Measurements from ENCODE around the gene SLC45A3.

Gene SLC45A3

DNA sequence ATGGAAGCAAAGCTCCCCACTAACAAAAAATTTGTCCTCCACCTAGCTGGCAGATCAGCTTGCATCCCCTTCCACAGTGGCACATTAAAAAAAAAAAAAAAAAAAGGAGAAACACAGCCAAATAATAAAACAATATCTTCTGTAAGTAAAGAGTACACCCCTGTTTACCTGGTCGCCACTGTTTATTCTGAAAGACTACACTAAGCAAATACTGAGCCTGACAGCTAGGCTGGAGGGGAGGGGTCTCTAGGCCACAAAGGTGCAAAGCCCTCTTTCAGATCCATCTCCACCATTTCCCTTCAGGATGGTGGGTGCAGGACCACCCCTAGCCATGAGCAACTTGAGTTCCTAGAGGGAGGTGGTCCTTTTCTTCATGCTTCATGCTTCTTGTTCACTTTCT, 22.8 kb upstream of the SLC45A3 start:
- Histone ChIP-seq H3K4me3 (ENCODE audit: low read depth, low read length) (no peak overlapping the region), H3K36me3 (replicated peaks) (no peaks in the 10 kb centered on the region), H3K27ac (no peak overlapping the region), H3K27me3 (replicated peaks) (no peaks in the 10 kb centered on the region)
- in situ Hi-C loops (cut with HindIII; ENCODE audit: low pct_ligation_motif_present, low sequenced_read_pairs), result no loop called here
- DNase-seq, result no peak
- TF ChIP-seq, protein P1, sequence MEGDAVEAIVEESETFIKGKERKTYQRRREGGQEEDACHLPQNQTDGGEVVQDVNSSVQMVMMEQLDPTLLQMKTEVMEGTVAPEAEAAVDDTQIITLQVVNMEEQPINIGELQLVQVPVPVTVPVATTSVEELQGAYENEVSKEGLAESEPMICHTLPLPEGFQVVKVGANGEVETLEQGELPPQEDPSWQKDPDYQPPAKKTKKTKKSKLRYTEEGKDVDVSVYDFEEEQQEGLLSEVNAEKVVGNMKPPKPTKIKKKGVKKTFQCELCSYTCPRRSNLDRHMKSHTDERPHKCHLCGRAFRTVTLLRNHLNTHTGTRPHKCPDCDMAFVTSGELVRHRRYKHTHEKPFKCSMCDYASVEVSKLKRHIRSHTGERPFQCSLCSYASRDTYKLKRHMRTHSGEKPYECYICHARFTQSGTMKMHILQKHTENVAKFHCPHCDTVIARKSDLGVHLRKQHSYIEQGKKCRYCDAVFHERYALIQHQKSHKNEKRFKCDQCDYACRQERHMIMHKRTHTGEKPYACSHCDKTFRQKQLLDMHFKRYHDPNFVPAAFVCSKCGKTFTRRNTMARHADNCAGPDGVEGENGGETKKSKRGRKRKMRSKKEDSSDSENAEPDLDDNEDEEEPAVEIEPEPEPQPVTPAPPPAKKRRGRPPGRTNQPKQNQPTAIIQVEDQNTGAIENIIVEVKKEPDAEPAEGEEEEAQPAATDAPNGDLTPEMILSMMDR (IDR thresholded peaks at IDR 0.05; ENCODE audit: low read depth, low read length, missing control alignments), result no peak

DNA sequence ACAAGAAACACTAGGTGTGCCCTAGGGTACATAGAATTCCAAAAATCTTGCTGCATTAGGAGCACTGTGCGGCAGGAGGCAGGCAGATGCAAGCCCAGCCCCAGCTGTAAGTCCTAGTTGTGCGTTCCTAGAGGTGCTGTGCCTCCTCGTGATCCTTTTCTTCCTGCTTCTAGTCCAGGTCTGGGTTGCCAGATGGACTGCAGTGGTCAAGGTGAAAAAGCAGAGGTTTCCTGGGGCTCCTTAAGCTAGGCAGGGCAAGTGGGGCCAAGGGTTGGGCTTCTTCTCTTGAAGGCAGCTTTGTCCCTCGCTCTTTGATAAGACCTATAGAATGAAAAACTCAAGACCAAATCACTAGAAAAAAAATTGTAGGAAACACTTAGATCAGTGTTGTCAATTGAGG, 21.6 kb upstream of the SLC45A3 start:
- Histone ChIP-seq H3K36me3 (replicated peaks) (no peaks in the 10 kb centered on the region), H3K4me3 (ENCODE audit: low read depth, low read length) (no peak overlapping the region), H3K27ac (no peak overlapping the region), H3K27me3 (replicated peaks) (no peaks in the 10 kb centered on the region)
- in situ Hi-C loops (cut with HindIII; ENCODE audit: low pct_ligation_motif_present, low sequenced_read_pairs), result no loop called here
- TF ChIP-seq, protein P1 (IDR thresholded peaks at IDR 0.05; ENCODE audit: low read depth, low read length, missing control alignments), result no peak
- DNase-seq, result no peak

DNA sequence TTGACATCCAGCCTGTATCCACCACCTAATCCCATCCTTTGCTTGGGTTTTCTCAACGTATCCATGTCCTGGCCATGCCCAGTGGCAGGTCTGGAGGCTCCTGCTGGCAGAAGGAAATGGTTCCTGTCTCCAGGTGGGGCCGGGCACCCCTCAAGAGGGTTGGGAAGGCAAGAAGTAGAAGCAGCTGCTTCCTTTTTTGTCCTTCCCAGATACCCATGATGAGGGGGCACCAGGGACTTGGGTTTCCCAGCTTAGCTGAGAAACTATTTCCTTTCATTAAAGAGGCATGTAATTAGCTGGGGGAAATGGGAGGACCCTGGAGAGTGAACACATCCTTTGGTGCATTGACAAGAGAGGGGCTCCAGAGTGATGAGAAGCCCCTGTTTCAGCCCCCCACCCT, 21.1 kb upstream of the SLC45A3 start:
- no peaks in the 10 kb centered on the region for H3K36me3 ChIP-seq (replicated peaks)
- in situ Hi-C loops (cut with HindIII; ENCODE audit: low pct_ligation_motif_present, low sequenced_read_pairs), result no loop called here
- DNase-seq, result no peak
- TF ChIP-seq, protein P1 (IDR thresholded peaks at IDR 0.05; ENCODE audit: low read depth, low read length, missing control alignments), result no peak
- H3K27me3 ChIP-seq (replicated peaks), result no peaks in the 10 kb centered on the region
- H3K27ac ChIP-seq, result no peak overlapping the region
- no peak overlapping the region for H3K4me3 ChIP-seq (ENCODE audit: low read depth, low read length)

DNA sequence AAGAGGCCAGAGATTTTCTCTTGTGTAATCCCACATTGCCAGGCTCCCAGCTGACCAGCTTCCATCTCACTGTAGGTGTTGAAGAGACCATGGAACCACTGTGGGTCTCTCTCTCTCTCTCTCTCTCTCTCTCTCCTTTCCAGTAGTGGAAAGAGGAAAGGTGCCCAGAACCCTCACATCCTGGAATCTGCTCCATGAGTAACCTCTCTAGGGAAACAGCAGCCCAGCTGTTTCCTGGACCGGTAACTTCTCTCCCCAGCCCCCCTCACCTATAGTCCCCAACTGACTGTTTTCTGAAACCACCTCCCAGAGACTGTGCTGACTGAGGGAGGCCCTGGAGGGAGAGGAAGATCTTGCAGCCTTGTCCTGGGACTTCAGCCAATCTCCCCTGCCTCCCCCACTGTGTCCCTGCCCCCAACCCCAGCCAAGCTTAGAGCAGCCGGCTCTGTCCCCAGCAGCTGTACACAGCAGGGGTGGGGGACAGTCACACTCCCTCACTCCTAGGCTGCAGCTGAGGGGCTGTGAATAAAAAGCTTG, 20.6 kb upstream of the SLC45A3 start:
- H3K27me3 ChIP-seq (replicated peaks), result no peaks in the 10 kb centered on the region
- no peak overlapping the region for H3K27ac ChIP-seq
- TF ChIP-seq, protein P1 (IDR thresholded peaks at IDR 0.05; ENCODE audit: low read depth, low read length, missing control alignments), result no peak
- no peak overlapping the region for H3K4me3 ChIP-seq (ENCODE audit: low read depth, low read length)
- H3K36me3 ChIP-seq (replicated peaks), result no peaks in the 10 kb centered on the region
- DNase-seq, result no peak
- in situ Hi-C loops (cut with HindIII; ENCODE audit: low pct_ligation_motif_present, low sequenced_read_pairs), result no loop called here

DNA sequence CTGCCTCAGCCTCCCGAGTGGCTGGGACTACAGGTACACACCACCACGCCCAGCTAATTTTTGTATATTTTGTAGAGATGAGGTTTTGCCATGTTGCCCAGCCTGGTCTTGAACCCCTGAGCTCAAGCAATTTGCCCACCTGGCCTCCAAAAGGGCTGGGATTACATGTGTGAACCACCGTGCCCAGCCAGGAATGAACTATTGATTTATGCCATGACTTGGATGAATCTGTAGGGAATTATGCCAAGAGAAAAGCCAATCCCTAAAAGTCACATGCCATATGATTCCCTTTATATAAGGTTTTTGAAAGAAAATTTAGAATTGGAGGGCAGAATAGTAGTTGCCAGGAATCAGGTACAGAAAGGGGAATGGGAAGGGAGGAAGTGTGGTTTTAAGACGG, 19.1 kb upstream of the SLC45A3 start:
- H3K27ac ChIP-seq, result no peak overlapping the region
- H3K27me3 ChIP-seq (replicated peaks), result no peaks in the 10 kb centered on the region
- H3K4me3 ChIP-seq (ENCODE audit: low read depth, low read length), result no peak overlapping the region
- in situ Hi-C loops (cut with HindIII; ENCODE audit: low pct_ligation_motif_present, low sequenced_read_pairs), result no loop called here
- DNase-seq, result no peak
- no peaks in the 10 kb centered on the region for H3K36me3 ChIP-seq (replicated peaks)
- TF ChIP-seq, protein P1 (IDR thresholded peaks at IDR 0.05; ENCODE audit: low read depth, low read length, missing control alignments), result no peak

DNA sequence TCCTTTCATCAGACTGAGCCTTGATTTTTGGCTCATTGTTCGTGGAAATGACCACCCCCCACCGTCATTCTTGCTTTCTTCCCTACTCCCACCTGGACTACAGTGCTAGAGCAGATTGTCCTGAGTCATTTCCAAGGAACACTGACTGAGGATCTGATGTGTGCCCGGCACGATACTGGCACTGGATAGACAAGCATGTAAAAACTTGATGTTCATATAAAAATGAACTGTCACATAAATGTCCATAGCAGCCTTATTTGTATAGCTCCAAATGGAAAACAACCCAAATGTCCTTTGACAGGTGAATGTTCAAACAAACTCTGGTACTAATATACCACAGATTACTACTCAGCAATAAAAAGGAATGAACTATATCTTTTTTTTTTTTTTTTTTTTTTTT, 18.6 kb upstream of the SLC45A3 start:
- Histone ChIP-seq H3K27ac (no peak overlapping the region), H3K27me3 (replicated peaks) (no peaks in the 10 kb centered on the region), H3K36me3 (replicated peaks) (no peaks in the 10 kb centered on the region), H3K4me3 (ENCODE audit: low read depth, low read length) (no peak overlapping the region)
- TF ChIP-seq, protein P1 (IDR thresholded peaks at IDR 0.05; ENCODE audit: low read depth, low read length, missing control alignments), result no peak
- DNase-seq, result no peak
- in situ Hi-C loops (cut with HindIII; ENCODE audit: low pct_ligation_motif_present, low sequenced_read_pairs), result no loop called here

Measured in brain microvascular endothelial cell (primary cell).